Thyroid gland (tissue), 4 donors: ENCODE measurements around the gene NPC1L1.
A peak's percentile ranks its signal among the peaks of the same experiment; 100 is the strongest.

Experiments used
- CTCF ChIP-seq, 6 experiments: fragments of 200-600 bp in 3 of 6; fragments of 450-650 bp in 3 of 6; sonication (generic) in 3 of 6; IDR thresholded peaks; one replicate each; pipeline ENCODE4 v1.5.1; 2016 to 2019; ENCODE audit warnings: antibody characterized with exemption in 6 of 6, mild to moderate bottlenecking in 2 of 6, inconsistent platforms in 1 of 6, moderate library complexity in 1 of 6
- POLR2A ChIP-seq, 2 donors: fragments of 450-650 bp; IDR thresholded peaks; one replicate each; pipeline ENCODE4 v1.6.1; 2017; ENCODE audit warnings: antibody characterized with exemption in 2 of 2, mild to moderate bottlenecking in 2 of 2, moderate library complexity in 1 of 2

GRCh38 chr7:44581879-44582603, 40.9 kb upstream of the NPC1L1 start, which contains the start of gene TMED4:
- TF ChIP-seq CTCF (IDR thresholded peaks at IDR 0.05), result no peak
- TF ChIP-seq POLR2A (IDR thresholded peaks at IDR 0.05), result peak; percentile 71 to 96
